ENCODE measurements around the gene PRKG1.

DNA sequence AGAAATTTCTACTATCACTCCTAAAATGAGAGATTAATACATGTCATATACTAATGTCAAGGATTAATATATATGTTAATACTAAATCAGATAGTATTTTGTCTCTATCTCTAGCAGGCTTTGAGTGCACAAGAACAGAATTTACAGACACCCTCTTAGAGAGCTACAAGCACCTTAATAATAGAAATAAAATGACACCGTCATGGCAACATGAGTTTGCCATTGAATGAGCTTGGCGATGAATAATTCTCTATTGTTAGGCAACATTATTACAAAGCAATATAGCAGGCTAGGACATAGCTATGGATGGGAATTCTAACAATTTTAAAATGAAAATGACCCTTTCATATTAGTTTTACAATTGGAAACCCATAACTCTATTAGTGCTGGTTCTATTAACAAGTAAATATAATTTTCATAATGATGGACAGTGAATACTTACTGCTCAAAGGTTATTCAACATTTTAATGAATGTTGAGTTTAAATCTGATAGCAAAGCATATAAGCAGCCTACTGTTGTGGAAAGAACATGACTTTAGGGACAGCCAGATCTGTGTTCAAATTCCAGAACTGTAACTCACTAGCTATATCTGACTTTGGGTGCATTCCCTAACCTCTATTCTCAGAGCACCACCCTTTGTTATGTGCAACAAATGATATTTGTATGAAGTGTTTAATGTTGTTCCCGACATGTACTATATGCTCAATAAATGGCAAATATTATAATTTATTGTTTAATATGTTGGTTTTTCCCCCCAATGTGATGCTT lies 1055.3 kb downstream of the PRKG1 start:
- TF ChIP-seq, protein P1, sequence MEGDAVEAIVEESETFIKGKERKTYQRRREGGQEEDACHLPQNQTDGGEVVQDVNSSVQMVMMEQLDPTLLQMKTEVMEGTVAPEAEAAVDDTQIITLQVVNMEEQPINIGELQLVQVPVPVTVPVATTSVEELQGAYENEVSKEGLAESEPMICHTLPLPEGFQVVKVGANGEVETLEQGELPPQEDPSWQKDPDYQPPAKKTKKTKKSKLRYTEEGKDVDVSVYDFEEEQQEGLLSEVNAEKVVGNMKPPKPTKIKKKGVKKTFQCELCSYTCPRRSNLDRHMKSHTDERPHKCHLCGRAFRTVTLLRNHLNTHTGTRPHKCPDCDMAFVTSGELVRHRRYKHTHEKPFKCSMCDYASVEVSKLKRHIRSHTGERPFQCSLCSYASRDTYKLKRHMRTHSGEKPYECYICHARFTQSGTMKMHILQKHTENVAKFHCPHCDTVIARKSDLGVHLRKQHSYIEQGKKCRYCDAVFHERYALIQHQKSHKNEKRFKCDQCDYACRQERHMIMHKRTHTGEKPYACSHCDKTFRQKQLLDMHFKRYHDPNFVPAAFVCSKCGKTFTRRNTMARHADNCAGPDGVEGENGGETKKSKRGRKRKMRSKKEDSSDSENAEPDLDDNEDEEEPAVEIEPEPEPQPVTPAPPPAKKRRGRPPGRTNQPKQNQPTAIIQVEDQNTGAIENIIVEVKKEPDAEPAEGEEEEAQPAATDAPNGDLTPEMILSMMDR (IDR thresholded peaks at IDR 0.05; ENCODE audit: low read depth, low read length, poor library complexity, severe bottlenecking), result no peak
- no peak for TF ChIP-seq EZH2phosphoT487 (IDR thresholded peaks at IDR 0.05; ENCODE audit: borderline replicate concordance, low read length)
